ENCODE results near the gene UQCR11. TPM values are rescaled to one million over a fixed set of nuclear protein-coding genes. Genes with fewer than 3 reads are reported as not detected.

The UQCR11 gene
- total and polyA plus RNA-seq, 7 donors, result 81.1 to 339 (median 158) TPM

GRCh38 chr19:1574354-1575136, 30.7 kb downstream of the UQCR11 start:
- H3K4me3 ChIP-seq, result no peak overlapping the region
- H3K27ac ChIP-seq, result no peak overlapping the region
- H3K36me3 ChIP-seq, result peaks cover 0 to 32% (median 8%) of the 10 kb centered on the region in 4 donors
- WGBS, 2 donors, result 90 to 91% methylated on average over 34 of the region's 34 CpGs
- no peaks in the 10 kb centered on the region for H3K9me3 ChIP-seq
- intact Hi-C loops (cut with DNase I), result no loop called here
- DNase-seq, result peak; percentile 60
- no peaks in the 10 kb centered on the region for H3K27me3 ChIP-seq
- TF ChIP-seq EP300 (IDR thresholded peaks at IDR 0.05) (no peak), POLR2AphosphoS5 (IDR thresholded peaks at IDR 0.05) (no peak), CTCF (IDR thresholded peaks at IDR 0.05) (no peak), POLR2A (IDR thresholded peaks at IDR 0.05) (no peak)
- no peaks in the 10 kb centered on the region for H3K4me1 ChIP-seq

- TF ChIP-seq CTCF (IDR thresholded peaks at IDR 0.05) (no peak), POLR2AphosphoS5 (IDR thresholded peaks at IDR 0.05) (no peak), EP300 (IDR thresholded peaks at IDR 0.05) (no peak), POLR2A (IDR thresholded peaks at IDR 0.05) (no peak)
- Histone ChIP-seq H3K4me3 (no peak overlapping the region), H3K36me3 (peaks cover 0 to 17% (median 3%) of the 10 kb centered on the region in 4 donors), H3K27me3 (no peaks in the 10 kb centered on the region), H3K4me1 (peaks cover 0 to 7% (median 5%) of the 10 kb centered on the region in 4 donors), H3K9me3 (no peaks in the 10 kb centered on the region), H3K27ac (no peak overlapping the region)
- intact Hi-C loops (cut with DNase I), result no loop called here
- 75 to 87% methylated on average over 9 of the region's 9 CpGs for WGBS, 2 donors
- no peak for DNase-seq
These were observed 32.5 kb downstream of the UQCR11 start for GRCh38 chr19:1572795-1573194.

GRCh38 chr19:1571358-1571757, 33.9 kb downstream of the UQCR11 start:
- DNase-seq, result no peak
- Histone ChIP-seq H3K9me3 (no peaks in the 10 kb centered on the region), H3K4me3 (no peak overlapping the region), H3K27ac (no peak overlapping the region), H3K36me3 (peaks cover 0 to 3% (median 0%) of the 10 kb centered on the region in 4 donors), H3K4me1 (peaks cover 0 to 16% (median 6%) of the 10 kb centered on the region in 4 donors), H3K27me3 (no peaks in the 10 kb centered on the region)
- TF ChIP-seq CTCF (IDR thresholded peaks at IDR 0.05) (no peak), POLR2A (IDR thresholded peaks at IDR 0.05) (no peak)
- intact Hi-C loops (cut with DNase I), result no loop called here
- WGBS, 2 donors, result 91 to 92% methylated on average over 12 of the region's 12 CpGs

GRCh38 chr19:1570836-1571235, 34.4 kb downstream of the UQCR11 start:
- peaks cover 0 to 22% (median 12%) of the 10 kb centered on the region in 4 donors for H3K4me1 ChIP-seq
- no peaks in the 10 kb centered on the region for H3K27me3 ChIP-seq
- no peak overlapping the region for H3K27ac ChIP-seq
- DNase-seq, result no peak
- TF ChIP-seq POLR2A (IDR thresholded peaks at IDR 0.05) (no peak), EP300 (IDR thresholded peaks at IDR 0.05) (no peak), CTCF (IDR thresholded peaks at IDR 0.05) (no peak), POLR2AphosphoS5 (IDR thresholded peaks at IDR 0.05) (no peak)
- no peaks in the 10 kb centered on the region for H3K9me3 ChIP-seq
- 90 to 95% methylated on average over 13 of the region's 13 CpGs for WGBS, 2 donors
- no peaks in the 10 kb centered on the region for H3K36me3 ChIP-seq
- no peak overlapping the region for H3K4me3 ChIP-seq
- intact Hi-C loops (cut with DNase I), result no loop called here

Data from sigmoid colon (tissue), 7 donors.